Mesendoderm (in vitro differentiated cells): Measurements from ENCODE around the gene KATNA1.
A peak's percentile ranks its signal among the peaks of the same experiment; 100 is the strongest.

Experiments
- DNase-seq: peaks from one replicate; pipeline ENCODE4 v3.0.0; 2013
- H2AK5ac ChIP-seq: 2 replicates; pipeline ENCODE4 v1.6.1; 2013; ENCODE audit warnings: low read length, inconsistent platforms
- H2BK120ac ChIP-seq: 2 replicates; pipeline ENCODE4 v1.6.1; 2013; ENCODE audit warnings: low read depth, mild to moderate bottlenecking, low read length, moderate library complexity, mixed read lengths
- H2BK15ac ChIP-seq: replicated peaks from 2 replicates; pipeline ENCODE4 v1.6.1; 2013; ENCODE audit warnings: low read depth, mild to moderate bottlenecking, moderate library complexity
- H2BK5ac ChIP-seq: 2 replicates; pipeline ENCODE4 v1.6.1; 2013; ENCODE audit warnings: low read length, inconsistent platforms
- H3K18ac ChIP-seq: 2 replicates; pipeline ENCODE4 v1.6.1; 2013; ENCODE audit warnings: mild to moderate bottlenecking, low read length, mixed read lengths
- H3K23ac ChIP-seq: one replicate; pipeline ENCODE4 v1.6.1; 2013; ENCODE audit warnings: low read length
- H3K27ac ChIP-seq: 2 replicates; pipeline ENCODE4 v1.5.1; 2013; ENCODE audit warnings: low read depth, mild to moderate bottlenecking, inconsistent platforms, low read length, moderate library complexity
- H3K27me3 ChIP-seq: 2 replicates; pipeline ENCODE4 v1.6.1; 2013; ENCODE audit warnings: low read length, control low read depth, mild to moderate bottlenecking, inconsistent platforms; ENCODE audit not compliant: insufficient read depth, poor library complexity
- H3K36me3 ChIP-seq: 2 replicates; pipeline ENCODE4 v1.6.1; 2013; ENCODE audit warnings: low read length, inconsistent platforms; ENCODE audit not compliant: control insufficient read depth, insufficient read depth
- H3K4ac ChIP-seq: one replicate; pipeline ENCODE4 v1.6.1; 2013; ENCODE audit warnings: low read depth, mild to moderate bottlenecking, low read length, moderate library complexity
- H3K4me1 ChIP-seq: 2 replicates; pipeline ENCODE4 v1.6.1; 2013; ENCODE audit warnings: low read depth, low read length, inconsistent platforms; ENCODE audit not compliant: control insufficient read depth
- H3K4me2 ChIP-seq: 2 replicates; pipeline ENCODE4 v1.6.1; 2013; ENCODE audit warnings: low read length
- H3K4me3 ChIP-seq: 2 replicates; pipeline ENCODE4 v1.5.1; 2013; ENCODE audit warnings: mild to moderate bottlenecking, low read length
- H3K56ac ChIP-seq: one replicate; pipeline ENCODE4 v1.6.1; 2013; ENCODE audit warnings: low read length
- H3K79me1 ChIP-seq: 2 replicates; pipeline ENCODE4 v1.6.1; 2013; ENCODE audit warnings: low read length, inconsistent platforms
- H3K79me2 ChIP-seq: 2 replicates; pipeline ENCODE4 v1.6.1; 2013; ENCODE audit warnings: mild to moderate bottlenecking, low read length; ENCODE audit not compliant: control insufficient read depth, insufficient read depth
- H3K9ac ChIP-seq: 2 replicates; pipeline ENCODE4 v1.6.1; 2013; ENCODE audit warnings: low read length, inconsistent platforms
- H4K5ac ChIP-seq: one replicate; pipeline ENCODE4 v1.6.1; 2013; ENCODE audit warnings: low read length
- H4K8ac ChIP-seq: one replicate; pipeline ENCODE4 v1.6.1; 2013; ENCODE audit warnings: low read depth, mild to moderate bottlenecking, control low read depth, low read length, moderate library complexity
- WGBS: extraction: QIAGEN DNeasy Blood & Tissue Kit; methylation state at CpG from one replicate; pipeline ENCODE4 v1.1.7; 2013; ENCODE audit warnings: low lambda C conversion rate, missing lambda C conversion rate; ENCODE audit not compliant: insufficient coverage; ENCODE audit errors: extremely low coverage; 5-methylcytosine and 5-hydroxymethylcytosine counted together

The KATNA1 gene

DNA sequence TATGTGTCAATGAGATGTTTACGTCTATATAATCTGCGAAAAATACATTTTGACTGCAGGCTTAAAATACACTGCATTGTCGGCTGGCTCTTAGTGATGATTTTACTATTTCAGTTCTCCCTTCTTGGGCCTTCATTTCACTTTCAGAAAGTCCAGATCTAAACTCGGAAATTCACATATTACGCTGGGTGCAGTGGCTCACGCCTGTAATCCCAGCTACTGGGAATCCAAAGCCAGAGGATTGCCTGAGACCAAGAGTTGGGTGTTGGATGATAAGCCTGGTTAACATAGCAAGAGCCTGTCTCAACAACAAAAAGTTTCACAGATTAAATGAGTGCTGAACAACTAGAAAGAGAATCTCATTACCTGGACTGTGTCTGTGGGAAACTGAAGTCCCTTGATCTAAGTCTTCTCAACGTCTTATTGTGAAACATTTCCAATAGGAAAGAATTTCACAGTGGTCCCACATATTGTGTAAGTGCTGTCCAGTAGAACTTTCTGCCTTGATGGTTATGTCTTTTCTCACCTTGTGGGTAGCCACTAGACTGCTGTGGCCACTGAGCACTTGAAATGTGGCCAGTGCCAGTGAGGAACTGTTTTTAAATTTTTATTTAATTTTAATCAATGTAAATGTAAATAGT lies 80.4 kb downstream of the KATNA1 start:
- Histone ChIP-seq H3K4ac (no peak overlapping the region), H3K23ac (no peak overlapping the region), H3K4me3 (no peak overlapping the region), H2BK120ac (no peak overlapping the region), H3K56ac (no peak overlapping the region), H3K4me2 (no peak overlapping the region), H3K79me1 (peaks cover 7% of the 10 kb centered on the region), H4K5ac (no peak overlapping the region), H3K36me3 (no peaks in the 10 kb centered on the region), H3K27ac (no peak overlapping the region), H3K18ac (no peak overlapping the region), H3K79me2 (peaks cover 14% of the 10 kb centered on the region), H2BK15ac (no peak overlapping the region), H3K27me3 (no peaks in the 10 kb centered on the region), H4K8ac (no peak overlapping the region), H3K4me1 (no peaks in the 10 kb centered on the region), H3K9ac (no peak overlapping the region), H2BK5ac (no peak overlapping the region), H2AK5ac (no peak overlapping the region)
- WGBS = no CpG with 5 or more reads among the region's 7 CpGs
- no peak for DNase-seq

DNA sequence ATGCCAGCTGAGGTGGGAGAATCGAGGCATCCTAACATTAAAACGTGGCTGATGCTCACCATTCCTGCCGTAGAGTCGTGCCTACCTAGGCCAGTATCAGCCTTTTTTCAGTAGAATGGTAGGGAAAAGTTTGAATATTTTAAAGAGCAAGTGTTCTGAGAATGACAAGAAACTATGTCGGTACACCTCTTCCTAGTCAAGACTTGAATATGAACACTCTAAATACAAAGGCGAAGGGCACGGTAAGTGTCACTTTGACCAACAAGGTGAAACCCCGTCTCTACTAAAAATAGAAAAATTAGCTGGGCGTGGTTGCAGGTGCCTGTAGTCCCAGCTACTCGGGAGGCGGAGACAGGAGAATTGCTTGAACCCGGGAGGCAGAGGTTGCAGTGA lies 81.3 kb downstream of the KATNA1 start:
- no peak overlapping the region for H2AK5ac ChIP-seq
- H3K18ac ChIP-seq = no peak overlapping the region
- H3K27ac ChIP-seq = no peak overlapping the region
- no peak overlapping the region for H3K4ac ChIP-seq
- peaks cover 14% of the 10 kb centered on the region for H3K79me2 ChIP-seq
- no peak overlapping the region for H2BK15ac ChIP-seq
- peak overlapping the region; percentile 90 for H3K4me2 ChIP-seq
- H3K27me3 ChIP-seq = no peaks in the 10 kb centered on the region
- H4K5ac ChIP-seq = no peak overlapping the region
- no peak overlapping the region for H3K23ac ChIP-seq
- peaks cover 7% of the 10 kb centered on the region for H3K79me1 ChIP-seq
- H3K56ac ChIP-seq = no peak overlapping the region
- H3K4me3 ChIP-seq = peak overlapping the region; percentile 89
- H3K36me3 ChIP-seq = no peaks in the 10 kb centered on the region
- H2BK120ac ChIP-seq = no peak overlapping the region
- H3K9ac ChIP-seq = peak overlapping the region; percentile 93
- no peak for DNase-seq
- no CpG with 5 or more reads among the region's 12 CpGs for WGBS
- no peak overlapping the region for H4K8ac ChIP-seq
- H3K4me1 ChIP-seq = no peaks in the 10 kb centered on the region
- no peak overlapping the region for H2BK5ac ChIP-seq

- H3K9ac ChIP-seq = peak overlapping the region; percentile 93
These were observed 81.9 kb downstream of the KATNA1 start for GRCh38 chr6:149566410-149567193.

GRCh38 chr6:149565527-149566409 lies 82.7 kb downstream of the KATNA1 start, which contains the start of gene GINM1:
TSS of gene GINM1 (plus strand) at chr6:149566375. CDS start at chr6:149566415, 40 bp downstream.
- H4K5ac ChIP-seq = no peak within 1 kb of the TSS
- H3K4me1 ChIP-seq = no peaks in the 10 kb centered on the region
- no peak within 1 kb of the TSS for H2BK5ac ChIP-seq
- peak within 1 kb of the TSS; percentile 96 for H3K56ac ChIP-seq
- H2BK15ac ChIP-seq = no peak within 1 kb of the TSS
- H3K4me3 ChIP-seq = peak within 1 kb of the TSS; percentile 89
- peak within 1 kb of the TSS; percentile 93 for H3K9ac ChIP-seq
- peaks cover 14% of the 10 kb centered on the region for H3K79me2 ChIP-seq
- H3K23ac ChIP-seq = peak within 1 kb of the TSS; percentile 24
- peak within 1 kb of the TSS; percentile 14 for H4K8ac ChIP-seq
- H3K18ac ChIP-seq = peak within 1 kb of the TSS; percentile 72
- H3K27me3 ChIP-seq = no peaks in the 10 kb centered on the region
- DNase-seq = peak; percentile 95
- peak within 1 kb of the TSS; percentile 76 for H3K4ac ChIP-seq
- H3K4me2 ChIP-seq = peak within 1 kb of the TSS; percentile 90
- H3K79me1 ChIP-seq = peaks cover 7% of the 10 kb centered on the region
- peak within 1 kb of the TSS; percentile 72 for H3K27ac ChIP-seq
- WGBS = no CpG with 5 or more reads among the region's 59 CpGs
- no peak within 1 kb of the TSS for H2AK5ac ChIP-seq
- no peaks in the 10 kb centered on the region for H3K36me3 ChIP-seq
- no peak within 1 kb of the TSS for H2BK120ac ChIP-seq

More at GRCh38 chr6:149566410-149567193, 81.9 kb downstream of the KATNA1 start:
- peak overlapping the region; percentile 66 for H3K4ac ChIP-seq
- H3K23ac ChIP-seq = peak overlapping the region; percentile 24
- no peak overlapping the region for H2BK120ac ChIP-seq
- no peak overlapping the region for H2BK15ac ChIP-seq
- WGBS = no CpG with 5 or more reads among the region's 81 CpGs
- peak overlapping the region; percentile 90 for H3K4me2 ChIP-seq
- no peak overlapping the region for H2BK5ac ChIP-seq
- peak overlapping the region; percentile 72 for H3K27ac ChIP-seq
- peak overlapping the region; percentile 89 for H3K4me3 ChIP-seq
- peak overlapping the region; percentile 72 for H3K18ac ChIP-seq
- H3K79me2 ChIP-seq = peaks cover 14% of the 10 kb centered on the region
- no peak overlapping the region for H2AK5ac ChIP-seq
- peak overlapping the region; percentile 14 for H4K8ac ChIP-seq
- H4K5ac ChIP-seq = no peak overlapping the region
- H3K27me3 ChIP-seq = no peaks in the 10 kb centered on the region
- peak; percentile 73 for DNase-seq
- no peaks in the 10 kb centered on the region for H3K36me3 ChIP-seq
- H3K4me1 ChIP-seq = no peaks in the 10 kb centered on the region
- H3K79me1 ChIP-seq = peaks cover 7% of the 10 kb centered on the region
- peak overlapping the region; percentile 96 for H3K56ac ChIP-seq

- Histone ChIP-seq H3K4me2 (no peak overlapping the region), H3K36me3 (no peaks in the 10 kb centered on the region), H4K8ac (no peak overlapping the region), H3K27ac (no peak overlapping the region), H3K79me1 (peaks cover 7% of the 10 kb centered on the region), H3K23ac (no peak overlapping the region), H3K18ac (no peak overlapping the region), H3K4ac (no peak overlapping the region), H3K4me1 (no peaks in the 10 kb centered on the region), H3K79me2 (peaks cover 12% of the 10 kb centered on the region), H2BK5ac (no peak overlapping the region), H3K4me3 (no peak overlapping the region), H3K56ac (no peak overlapping the region), H3K9ac (no peak overlapping the region), H2BK15ac (no peak overlapping the region), H2BK120ac (no peak overlapping the region), H2AK5ac (no peak overlapping the region), H3K27me3 (no peaks in the 10 kb centered on the region), H4K5ac (no peak overlapping the region)
- DNase-seq = no peak
- WGBS = no CpG with 5 or more reads among the region's 3 CpGs
These were observed 84.6 kb downstream of the KATNA1 start for GRCh38 chr6:149563928-149564325.
